Measurements from ENCODE around the gene ST6GAL2. TPM values are rescaled to one million over a fixed set of nuclear protein-coding genes. Genes with fewer than 3 reads are reported as not detected.
A peak's percentile ranks its signal among the peaks of the same experiment; 100 is the strongest.

ST6GAL2 gene, protein sequence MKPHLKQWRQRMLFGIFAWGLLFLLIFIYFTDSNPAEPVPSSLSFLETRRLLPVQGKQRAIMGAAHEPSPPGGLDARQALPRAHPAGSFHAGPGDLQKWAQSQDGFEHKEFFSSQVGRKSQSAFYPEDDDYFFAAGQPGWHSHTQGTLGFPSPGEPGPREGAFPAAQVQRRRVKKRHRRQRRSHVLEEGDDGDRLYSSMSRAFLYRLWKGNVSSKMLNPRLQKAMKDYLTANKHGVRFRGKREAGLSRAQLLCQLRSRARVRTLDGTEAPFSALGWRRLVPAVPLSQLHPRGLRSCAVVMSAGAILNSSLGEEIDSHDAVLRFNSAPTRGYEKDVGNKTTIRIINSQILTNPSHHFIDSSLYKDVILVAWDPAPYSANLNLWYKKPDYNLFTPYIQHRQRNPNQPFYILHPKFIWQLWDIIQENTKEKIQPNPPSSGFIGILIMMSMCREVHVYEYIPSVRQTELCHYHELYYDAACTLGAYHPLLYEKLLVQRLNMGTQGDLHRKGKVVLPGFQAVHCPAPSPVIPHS
- polyA plus RNA-seq (2013) = 3.8 and 4.7 TPM in 2 replicates

DNA sequence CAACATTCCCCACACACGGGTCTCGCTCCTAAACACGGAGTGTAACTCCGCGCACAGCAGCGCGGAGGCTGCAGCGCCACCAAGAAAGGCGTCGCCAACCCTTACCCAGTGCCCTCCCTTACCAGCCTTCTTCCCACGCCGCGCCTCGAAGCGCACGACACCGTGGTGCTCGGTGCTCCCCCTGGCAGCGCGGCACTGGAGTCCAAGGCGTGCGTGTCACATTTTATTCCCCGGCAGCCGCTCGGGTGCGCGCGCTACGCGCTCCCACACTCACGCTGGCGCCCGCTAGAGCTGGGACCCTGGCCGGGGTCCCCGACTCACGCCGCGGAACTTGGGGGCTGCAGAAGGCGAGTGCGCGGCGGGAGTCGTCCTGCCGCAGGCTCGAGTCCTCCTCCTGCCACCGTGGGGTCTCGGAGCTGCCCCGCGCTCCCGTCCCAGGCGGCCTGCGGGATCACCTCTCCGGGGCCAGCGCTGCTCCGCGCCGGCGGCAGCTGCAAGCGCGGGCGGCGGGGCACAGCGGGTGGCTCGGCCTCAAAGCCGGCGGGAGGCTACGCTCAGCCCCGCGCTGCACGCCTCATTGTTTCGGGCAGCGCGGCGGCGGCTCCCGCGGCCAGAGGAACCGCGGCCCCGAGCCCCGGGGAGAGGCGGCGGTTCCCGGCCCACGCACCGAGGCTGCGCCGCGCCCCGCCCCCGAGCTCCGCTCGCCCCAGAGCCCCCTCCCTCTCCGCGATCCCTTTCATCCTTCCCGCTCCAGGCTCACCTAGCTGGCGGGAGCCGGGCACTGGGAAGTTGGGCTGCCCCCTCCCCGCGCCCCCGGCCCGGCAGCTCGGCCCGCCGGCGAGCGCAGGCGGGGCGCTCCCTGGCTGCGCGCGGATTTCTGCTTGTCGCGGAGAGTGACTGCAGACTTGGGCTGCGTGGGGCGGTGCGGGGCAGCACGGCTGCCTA is at the start of gene ST6GAL2:
TSS of gene ST6GAL2 (minus strand) at position 197 of the 945 bp plus-strand sequence. CDS start 42,190 bp downstream, outside the sequence.
- H3K23ac ChIP-seq (ENCODE audit: low read length) = no peak within 1 kb of the TSS
- peak within 1 kb of the TSS; percentile 51 for H4K8ac ChIP-seq (ENCODE audit: low read depth, low read length)
- peak within 1 kb of the TSS; percentile 48 for H3K9ac ChIP-seq (ENCODE audit: low read length)
- H4K12ac ChIP-seq (ENCODE audit: low read depth, low read length) = peak within 1 kb of the TSS; percentile 10
- H2AK5ac ChIP-seq (ENCODE audit: low read length) = no peak within 1 kb of the TSS
- H3K27ac ChIP-seq (ENCODE audit: low read depth, low read length) = no peak within 1 kb of the TSS
- H3K14ac ChIP-seq (ENCODE audit: low read length) = no peak within 1 kb of the TSS
- peak within 1 kb of the TSS; percentile 42 for H4K91ac ChIP-seq (ENCODE audit: low read depth, low read length)
- peak within 1 kb of the TSS; percentile 98 for H3K4me2 ChIP-seq (ENCODE audit: low read length)
- no peak within 1 kb of the TSS for H3K18ac ChIP-seq (ENCODE audit: low read length)
- H3K79me1 ChIP-seq (ENCODE audit: low read length) = no peaks in the 10 kb centered on the region
- peak within 1 kb of the TSS; percentile 30 for H2BK120ac ChIP-seq (ENCODE audit: insufficient read depth, low read length, poor library complexity)
- peaks cover 0 to 5% of the 10 kb centered on the region in 2 experiments for H3K4me1 ChIP-seq (ENCODE audit: control insufficient read depth in 1 of 2, insufficient read depth in 2 of 2, low read length in 2 of 2)
- H3K4me3 ChIP-seq (ENCODE audit: low read depth, low read length) = peak within 1 kb of the TSS; percentile 72
- no peaks in the 10 kb centered on the region for H3K9me3 ChIP-seq (ENCODE audit: insufficient read depth, low read depth, low read length)
- no CpG with 5 or more reads among the region's 118 CpGs for WGBS (ENCODE audit: extremely low coverage, insufficient coverage, insufficient read length)
- H3K79me2 ChIP-seq (ENCODE audit: control insufficient read depth, insufficient read depth, low read length, poor library complexity) = no peaks in the 10 kb centered on the region
- H2BK12ac ChIP-seq (ENCODE audit: low read length) = no peak within 1 kb of the TSS
- H3K27me3 ChIP-seq (ENCODE audit: insufficient read depth, low read length) = peaks cover 13% of the 10 kb centered on the region
- peak in 1 of 2 donors; percentile 16 for DNase-seq
- H3K36me3 ChIP-seq (ENCODE audit: control insufficient read depth in 1 of 2, insufficient read depth in 2 of 2, low read length in 2 of 2) = no peaks in the 10 kb centered on the region
- H2AFZ ChIP-seq (ENCODE audit: insufficient read depth, low read length, poor library complexity) = peak within 1 kb of the TSS; percentile 53
- no peak within 1 kb of the TSS for H3K4ac ChIP-seq (ENCODE audit: low read depth, low read length)
- no peak within 1 kb of the TSS for H2BK5ac ChIP-seq (ENCODE audit: low read depth, low read length, poor library complexity)

DNA sequence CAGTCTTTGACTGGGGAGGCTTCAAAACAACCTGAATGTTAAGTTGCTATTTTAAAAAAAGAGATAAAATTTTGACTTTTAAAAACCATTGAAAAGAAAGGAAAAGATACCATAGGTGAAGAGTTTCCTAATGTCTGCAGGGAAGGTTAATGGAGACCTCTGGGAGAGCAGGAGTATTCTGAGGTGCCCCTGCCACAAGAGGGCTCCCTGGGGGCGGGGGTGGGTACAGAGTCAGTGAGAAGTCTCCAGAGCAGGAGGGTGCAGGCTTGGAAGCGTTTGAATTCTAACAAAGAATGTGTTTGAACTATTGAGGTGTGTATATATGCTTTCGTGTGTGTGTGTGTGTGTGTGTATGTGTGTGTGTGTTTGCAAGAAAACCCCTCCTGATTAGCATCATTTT is 46.7 kb upstream of the ST6GAL2 start:
- Histone ChIP-seq H3K27ac (ENCODE audit: low read depth, low read length) (no peak overlapping the region), H2AFZ (ENCODE audit: insufficient read depth, low read length, poor library complexity) (no peak overlapping the region), H3K23ac (ENCODE audit: low read length) (no peak overlapping the region), H4K8ac (ENCODE audit: low read depth, low read length) (no peak overlapping the region), H3K9ac (ENCODE audit: low read length) (no peak overlapping the region), H2BK120ac (ENCODE audit: insufficient read depth, low read length, poor library complexity) (no peak overlapping the region), H3K4me2 (ENCODE audit: low read length) (no peak overlapping the region), H3K36me3 (ENCODE audit: control insufficient read depth in 1 of 2, insufficient read depth in 2 of 2, low read length in 2 of 2) (no peaks in the 10 kb centered on the region), H3K4me1 (ENCODE audit: control insufficient read depth in 1 of 2, insufficient read depth in 2 of 2, low read length in 2 of 2) (no peaks in the 10 kb centered on the region), H3K4ac (ENCODE audit: low read depth, low read length) (no peak overlapping the region), H3K14ac (ENCODE audit: low read length) (no peak overlapping the region), H3K79me2 (ENCODE audit: control insufficient read depth, insufficient read depth, low read length, poor library complexity) (no peaks in the 10 kb centered on the region), H3K27me3 (ENCODE audit: insufficient read depth, low read length) (no peaks in the 10 kb centered on the region), H4K91ac (ENCODE audit: low read depth, low read length) (no peak overlapping the region), H3K4me3 (ENCODE audit: low read depth, low read length) (no peak overlapping the region), H4K12ac (ENCODE audit: low read depth, low read length) (no peak overlapping the region), H3K9me3 (ENCODE audit: insufficient read depth, low read depth, low read length) (no peaks in the 10 kb centered on the region), H2BK12ac (ENCODE audit: low read length) (no peak overlapping the region), H3K18ac (ENCODE audit: low read length) (no peak overlapping the region), H2BK5ac (ENCODE audit: low read depth, low read length, poor library complexity) (no peak overlapping the region), H2AK5ac (ENCODE audit: low read length) (no peak overlapping the region), H3K79me1 (ENCODE audit: low read length) (no peaks in the 10 kb centered on the region)
- no peak for DNase-seq
- no CpG with 5 or more reads among the region's 3 CpGs for WGBS (ENCODE audit: extremely low coverage, insufficient coverage, insufficient read length)

DNA sequence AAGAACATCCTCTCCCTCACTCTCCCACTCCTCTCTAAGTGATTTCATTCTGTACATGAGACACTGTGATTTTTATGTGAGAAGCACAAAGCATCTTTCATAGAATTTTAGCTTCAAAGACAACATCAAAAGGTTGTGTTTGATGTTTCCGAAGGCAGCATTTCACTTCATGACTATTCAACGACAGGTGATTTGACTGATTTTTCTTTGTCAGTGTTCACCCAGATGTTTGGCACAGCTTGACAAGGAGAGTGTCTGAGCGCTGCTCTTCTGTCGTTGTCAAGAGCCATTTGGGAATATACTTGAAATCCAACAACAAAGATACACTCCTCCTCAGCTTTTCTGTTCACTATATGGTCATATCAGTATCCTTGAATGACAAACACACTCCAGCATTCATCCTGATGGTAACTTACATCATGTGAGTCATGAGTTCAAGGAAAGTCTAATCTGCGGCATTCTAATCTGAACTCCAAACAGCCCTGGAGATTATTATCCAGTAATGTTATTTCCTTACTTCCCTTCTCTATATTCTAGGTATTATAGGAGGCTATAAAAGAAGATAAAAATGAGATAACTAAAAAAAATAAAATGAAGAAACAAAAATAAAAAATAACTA is 45.9 kb upstream of the ST6GAL2 start:
- no peak overlapping the region for H3K4ac ChIP-seq (ENCODE audit: low read depth, low read length)
- no peak overlapping the region for H2BK120ac ChIP-seq (ENCODE audit: insufficient read depth, low read length, poor library complexity)
- no peak overlapping the region for H3K23ac ChIP-seq (ENCODE audit: low read length)
- H2BK5ac ChIP-seq (ENCODE audit: low read depth, low read length, poor library complexity) = no peak overlapping the region
- H4K8ac ChIP-seq (ENCODE audit: low read depth, low read length) = no peak overlapping the region
- H3K79me2 ChIP-seq (ENCODE audit: control insufficient read depth, insufficient read depth, low read length, poor library complexity) = no peaks in the 10 kb centered on the region
- no peak overlapping the region for H2BK12ac ChIP-seq (ENCODE audit: low read length)
- no peak overlapping the region for H3K14ac ChIP-seq (ENCODE audit: low read length)
- H3K4me3 ChIP-seq (ENCODE audit: low read depth, low read length) = no peak overlapping the region
- no peaks in the 10 kb centered on the region for H3K9me3 ChIP-seq (ENCODE audit: insufficient read depth, low read depth, low read length)
- H3K27me3 ChIP-seq (ENCODE audit: insufficient read depth, low read length) = no peaks in the 10 kb centered on the region
- H2AK5ac ChIP-seq (ENCODE audit: low read length) = no peak overlapping the region
- H3K4me2 ChIP-seq (ENCODE audit: low read length) = no peak overlapping the region
- no peak overlapping the region for H3K18ac ChIP-seq (ENCODE audit: low read length)
- DNase-seq = peak in 1 of 2 donors; percentile 24
- no peaks in the 10 kb centered on the region for H3K79me1 ChIP-seq (ENCODE audit: low read length)
- no peak overlapping the region for H3K9ac ChIP-seq (ENCODE audit: low read length)
- H3K36me3 ChIP-seq (ENCODE audit: control insufficient read depth in 1 of 2, insufficient read depth in 2 of 2, low read length in 2 of 2) = no peaks in the 10 kb centered on the region
- no peak overlapping the region for H3K27ac ChIP-seq (ENCODE audit: low read depth, low read length)
- no peaks in the 10 kb centered on the region for H3K4me1 ChIP-seq (ENCODE audit: control insufficient read depth in 1 of 2, insufficient read depth in 2 of 2, low read length in 2 of 2)
- no CpG with 5 or more reads among the region's 5 CpGs for WGBS (ENCODE audit: extremely low coverage, insufficient coverage, insufficient read length)
- H2AFZ ChIP-seq (ENCODE audit: insufficient read depth, low read length, poor library complexity) = no peak overlapping the region
- no peak overlapping the region for H4K91ac ChIP-seq (ENCODE audit: low read depth, low read length)
- no peak overlapping the region for H4K12ac ChIP-seq (ENCODE audit: low read depth, low read length)

DNA sequence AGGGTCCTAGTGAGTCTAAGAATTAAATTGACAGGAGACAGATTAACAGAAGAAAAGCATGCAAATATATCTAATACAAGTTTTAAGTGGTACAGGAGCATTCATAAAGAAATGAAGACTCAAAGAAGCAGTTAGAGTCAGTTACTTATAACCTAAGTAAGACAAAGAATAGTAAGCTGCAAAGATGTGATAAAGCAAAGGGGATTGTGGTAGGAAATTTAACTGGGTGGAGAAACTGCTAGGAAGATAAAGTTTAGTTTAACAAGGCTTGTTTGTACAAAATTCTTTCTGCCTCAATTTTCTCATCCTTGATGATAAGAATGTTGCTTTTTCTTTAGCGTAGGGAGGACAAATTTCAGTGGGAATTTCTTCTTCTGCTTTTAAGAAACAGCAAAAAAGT is 35.5 kb upstream of the ST6GAL2 start:
- no peak overlapping the region for H2BK5ac ChIP-seq (ENCODE audit: low read depth, low read length, poor library complexity)
- no peak overlapping the region for H4K12ac ChIP-seq (ENCODE audit: low read depth, low read length)
- H3K4me1 ChIP-seq (ENCODE audit: control insufficient read depth in 1 of 2, insufficient read depth in 2 of 2, low read length in 2 of 2) = no peaks in the 10 kb centered on the region
- H3K4me3 ChIP-seq (ENCODE audit: low read depth, low read length) = no peak overlapping the region
- no peak overlapping the region for H3K27ac ChIP-seq (ENCODE audit: low read depth, low read length)
- no peak overlapping the region for H2BK12ac ChIP-seq (ENCODE audit: low read length)
- H2AFZ ChIP-seq (ENCODE audit: insufficient read depth, low read length, poor library complexity) = no peak overlapping the region
- no peaks in the 10 kb centered on the region for H3K9me3 ChIP-seq (ENCODE audit: insufficient read depth, low read depth, low read length)
- H3K36me3 ChIP-seq (ENCODE audit: control insufficient read depth in 1 of 2, insufficient read depth in 2 of 2, low read length in 2 of 2) = no peaks in the 10 kb centered on the region
- H3K14ac ChIP-seq (ENCODE audit: low read length) = no peak overlapping the region
- H3K4ac ChIP-seq (ENCODE audit: low read depth, low read length) = no peak overlapping the region
- no CpG with 5 or more reads among the region's 1 CpG for WGBS (ENCODE audit: extremely low coverage, insufficient coverage, insufficient read length)
- no peak overlapping the region for H3K9ac ChIP-seq (ENCODE audit: low read length)
- no peak overlapping the region for H3K4me2 ChIP-seq (ENCODE audit: low read length)
- H3K79me2 ChIP-seq (ENCODE audit: control insufficient read depth, insufficient read depth, low read length, poor library complexity) = no peaks in the 10 kb centered on the region
- no peak overlapping the region for H3K18ac ChIP-seq (ENCODE audit: low read length)
- H4K8ac ChIP-seq (ENCODE audit: low read depth, low read length) = no peak overlapping the region
- H2BK120ac ChIP-seq (ENCODE audit: insufficient read depth, low read length, poor library complexity) = no peak overlapping the region
- no peak overlapping the region for H2AK5ac ChIP-seq (ENCODE audit: low read length)
- H4K91ac ChIP-seq (ENCODE audit: low read depth, low read length) = no peak overlapping the region
- no peak overlapping the region for H3K23ac ChIP-seq (ENCODE audit: low read length)
- no peak for DNase-seq
- H3K27me3 ChIP-seq (ENCODE audit: insufficient read depth, low read length) = no peaks in the 10 kb centered on the region
- no peaks in the 10 kb centered on the region for H3K79me1 ChIP-seq (ENCODE audit: low read length)

Data from trophoblast cell (in vitro differentiated cells and primary cell).